HG03439 (cell line): ENCODE data around the gene PPP1R12C.
"Not testable (repeated sequence)": the region's sequence is repeated elsewhere in the genome, so short reads cannot be mapped to it uniquely, and the experiment has no call there.

Source experiments
- ATAC-seq: cut with Tn5 transposase; IDR thresholded peaks from one replicate; pipeline ENCODE4 v1.9.1; 2021; ENCODE audit warnings: mild to moderate bottlenecking, moderate library complexity; ENCODE audit not compliant: unreplicated experiment

PPP1R12C gene

DNA sequence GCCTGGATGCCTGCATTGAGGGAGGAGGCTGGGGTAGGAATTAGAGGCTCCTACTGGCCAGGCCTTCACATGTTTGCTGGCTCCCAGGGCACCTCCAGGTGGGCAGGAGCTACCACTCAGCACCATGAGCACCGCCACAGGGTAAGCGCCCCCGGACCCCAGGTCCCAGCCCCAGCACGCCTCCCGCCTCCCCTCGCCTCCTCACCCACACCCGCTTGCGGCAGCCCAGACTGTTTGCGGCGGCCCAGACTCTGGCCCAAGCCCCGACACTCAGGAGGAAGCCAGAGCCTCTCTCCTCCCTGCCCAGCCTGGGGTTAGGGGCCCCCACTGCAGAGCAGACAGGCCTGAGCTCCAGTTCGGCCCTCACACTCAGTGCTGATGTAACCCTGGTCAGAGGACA is 41.1 kb downstream of the PPP1R12C start:
- ATAC-seq, result no peak

DNA sequence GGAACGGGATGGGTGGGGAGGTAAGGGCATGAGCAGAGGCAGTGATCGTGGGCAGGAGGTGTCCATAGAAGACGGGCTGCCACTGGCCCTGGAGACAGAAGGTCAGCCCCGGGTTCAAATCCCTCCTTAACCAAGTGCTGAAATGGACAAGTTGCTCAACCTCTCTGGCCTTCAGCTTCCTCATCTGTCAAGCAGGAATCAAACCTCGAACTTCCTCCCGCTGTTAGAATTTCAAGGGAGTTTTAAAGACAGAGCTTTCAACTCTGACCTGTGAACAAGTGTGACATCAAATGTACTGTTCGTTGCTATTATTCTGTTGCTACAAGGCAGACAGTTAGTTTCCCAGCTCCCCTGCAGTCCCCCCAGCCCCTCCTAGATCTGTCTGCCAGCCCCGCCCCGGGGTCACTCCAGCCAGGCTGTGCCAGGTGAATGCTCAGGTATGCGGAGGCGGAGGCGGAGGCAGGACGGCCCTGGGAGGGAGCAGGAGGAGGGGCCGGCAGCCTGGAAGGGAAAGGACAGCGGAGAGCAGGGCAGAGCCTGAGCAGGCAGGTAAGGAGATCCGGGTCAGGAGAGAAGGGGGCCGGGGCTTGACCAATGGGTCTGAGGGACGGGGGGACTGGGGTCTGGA is 42.0 kb downstream of the PPP1R12C start, which contains the start of gene EPS8L1:
Gene EPS8L1 (plus strand): TSS at position 499 of the 628 bp plus-strand sequence. CDS start 576 bp downstream, outside the sequence.
- ATAC-seq, result no peak

DNA sequence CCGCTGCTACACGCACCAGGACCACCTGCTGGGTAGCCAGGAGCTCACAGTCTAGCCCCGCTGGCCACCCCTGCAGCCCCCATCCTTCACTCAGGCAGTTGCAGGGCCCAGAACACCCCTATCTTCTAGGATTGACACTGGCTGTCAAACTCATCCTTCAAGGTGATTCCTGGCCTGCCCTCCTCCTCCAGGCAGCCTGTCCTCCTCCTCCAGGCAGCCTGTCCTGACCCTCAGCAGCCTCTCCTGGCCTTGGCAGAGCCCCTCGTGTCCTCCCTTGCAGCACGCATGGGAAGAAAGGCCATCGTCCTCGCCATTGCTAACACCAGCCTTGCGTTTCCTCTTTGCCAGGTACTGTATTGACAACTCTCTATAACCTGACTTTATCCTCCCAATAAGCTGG is 45.5 kb downstream of the PPP1R12C start:
- ATAC-seq, result no peak

DNA sequence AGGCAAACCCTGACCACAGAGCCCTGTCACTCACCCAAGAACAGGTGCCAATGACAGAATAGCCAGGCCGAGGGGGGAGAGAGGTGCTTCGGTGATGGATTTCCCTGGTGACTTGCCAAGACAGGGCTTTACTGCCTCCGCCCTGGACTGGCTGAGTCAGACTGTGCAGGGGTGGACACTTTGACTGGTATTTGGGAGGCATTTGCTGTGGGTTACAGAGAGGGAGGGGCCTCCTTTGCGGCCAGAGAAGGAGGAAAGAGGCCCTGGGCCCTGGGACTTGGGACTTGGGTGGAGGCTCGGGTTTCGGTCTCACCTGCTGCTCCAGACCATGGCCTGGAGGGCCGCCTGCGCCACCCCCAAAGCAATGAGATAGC is 46.3 kb downstream of the PPP1R12C start:
- no peak for ATAC-seq

DNA sequence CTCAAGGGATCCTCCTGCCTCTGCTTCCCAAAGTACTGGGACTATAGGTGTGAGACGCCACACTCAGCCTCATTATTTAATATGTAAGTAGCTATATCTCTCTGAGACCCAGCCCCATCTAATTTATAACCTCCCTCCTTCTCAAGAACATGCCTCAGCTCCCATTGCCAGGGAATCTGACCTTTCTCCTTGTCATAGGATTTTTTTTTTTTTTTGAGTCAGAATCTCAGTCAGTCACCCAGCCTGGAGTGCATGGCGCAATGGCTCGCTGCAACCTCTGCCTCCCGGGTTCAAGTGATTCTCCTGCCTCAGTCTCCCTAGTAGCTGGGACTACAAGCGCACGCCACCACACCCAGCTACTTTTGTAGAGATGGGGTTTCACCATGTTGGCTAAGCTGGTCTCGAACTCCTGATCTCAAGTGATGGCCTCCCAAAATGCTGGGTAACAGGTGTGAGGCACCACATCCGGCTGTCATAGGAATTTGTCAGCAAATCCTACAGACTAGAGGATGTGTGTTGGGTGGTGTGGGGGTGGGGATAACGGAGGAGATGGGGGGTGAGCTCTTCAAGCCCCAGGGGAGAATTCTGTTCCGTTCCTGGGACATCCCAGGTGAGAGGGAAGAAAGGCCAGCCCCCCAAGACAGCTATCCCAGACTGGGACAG is 46.8 kb downstream of the PPP1R12C start:
- ATAC-seq, result no peak

DNA sequence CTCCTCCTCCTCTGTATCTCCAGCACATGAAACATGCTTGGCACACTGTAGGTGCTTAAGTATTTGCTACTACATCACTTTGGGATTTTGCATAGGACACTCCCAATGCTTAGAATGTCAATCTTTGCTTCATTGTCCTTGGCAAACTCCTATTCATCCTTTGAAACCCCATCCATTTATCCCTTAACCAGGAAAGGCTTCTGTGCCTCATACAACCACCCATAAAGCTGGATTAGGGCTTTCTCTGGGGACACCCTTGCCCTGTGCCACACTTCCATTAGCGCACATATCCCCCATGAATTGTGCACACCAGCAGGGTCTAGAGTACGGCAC is 47.6 kb downstream of the PPP1R12C start:
- no peak for ATAC-seq

DNA sequence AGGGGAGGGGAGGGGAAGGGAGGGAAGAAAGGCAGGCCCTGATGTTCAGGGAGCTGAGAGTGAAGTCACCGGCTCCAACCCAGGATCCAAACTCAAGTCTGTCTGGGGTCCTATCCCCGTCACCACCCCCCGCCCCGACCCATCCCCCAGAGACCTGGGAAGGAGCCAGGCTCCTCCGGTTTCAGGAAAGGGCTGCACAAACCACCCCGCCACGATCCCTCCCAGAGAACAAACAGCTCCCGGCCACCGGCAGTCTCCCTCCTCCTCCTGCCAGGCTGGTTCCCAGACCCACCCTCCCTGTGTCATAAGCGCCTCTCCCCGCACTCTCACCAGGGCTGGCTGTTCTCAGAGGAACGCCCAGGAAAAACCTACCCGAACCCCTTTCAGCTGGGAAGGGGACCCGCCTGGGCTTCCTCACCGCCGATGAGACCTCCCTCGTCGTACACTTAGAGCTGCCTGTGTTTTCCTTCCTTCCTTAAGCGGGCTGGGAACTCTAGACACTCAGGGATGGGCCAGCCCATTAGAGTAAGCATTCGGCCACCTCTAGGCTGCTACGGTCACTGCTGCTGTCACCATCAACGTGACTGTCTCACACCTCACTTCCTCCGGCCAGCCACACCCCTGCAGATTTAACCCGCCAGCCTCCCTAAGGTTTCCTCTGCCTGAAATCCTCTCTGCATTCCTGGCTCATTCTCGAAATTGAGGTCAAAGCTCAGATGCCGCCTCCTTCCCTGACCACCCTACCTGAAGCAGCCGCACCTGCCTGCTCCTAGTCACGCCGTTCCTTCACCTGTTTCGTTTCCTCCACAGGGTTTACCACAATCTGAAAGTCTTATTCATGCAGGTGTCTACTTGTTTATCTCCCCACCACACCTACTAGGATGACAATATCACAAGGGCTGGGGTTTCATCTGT is 48.2 kb downstream of the PPP1R12C start:
- ATAC-seq, result no peak

DNA sequence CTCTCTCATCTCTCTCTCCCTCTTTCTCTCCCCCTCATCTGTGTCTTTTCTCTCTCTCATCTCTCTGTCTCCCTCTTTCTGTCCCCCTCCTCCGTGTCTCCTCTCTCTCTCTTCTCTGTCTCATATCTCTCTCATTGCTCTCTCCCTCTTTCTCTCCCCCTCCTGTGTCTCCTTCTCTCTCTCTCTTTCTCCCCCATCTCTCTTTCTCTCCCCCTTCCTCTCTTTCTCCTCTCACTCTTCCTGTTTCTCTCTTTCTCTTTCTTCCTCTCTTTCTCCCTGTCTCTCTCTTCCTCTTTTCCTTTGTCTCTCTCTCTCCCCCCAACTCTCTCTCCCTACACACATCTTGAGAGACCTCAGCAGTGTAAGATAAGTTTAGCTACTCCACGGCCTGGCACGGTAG is 49.6 kb downstream of the PPP1R12C start:
- ATAC-seq, result no peak

DNA sequence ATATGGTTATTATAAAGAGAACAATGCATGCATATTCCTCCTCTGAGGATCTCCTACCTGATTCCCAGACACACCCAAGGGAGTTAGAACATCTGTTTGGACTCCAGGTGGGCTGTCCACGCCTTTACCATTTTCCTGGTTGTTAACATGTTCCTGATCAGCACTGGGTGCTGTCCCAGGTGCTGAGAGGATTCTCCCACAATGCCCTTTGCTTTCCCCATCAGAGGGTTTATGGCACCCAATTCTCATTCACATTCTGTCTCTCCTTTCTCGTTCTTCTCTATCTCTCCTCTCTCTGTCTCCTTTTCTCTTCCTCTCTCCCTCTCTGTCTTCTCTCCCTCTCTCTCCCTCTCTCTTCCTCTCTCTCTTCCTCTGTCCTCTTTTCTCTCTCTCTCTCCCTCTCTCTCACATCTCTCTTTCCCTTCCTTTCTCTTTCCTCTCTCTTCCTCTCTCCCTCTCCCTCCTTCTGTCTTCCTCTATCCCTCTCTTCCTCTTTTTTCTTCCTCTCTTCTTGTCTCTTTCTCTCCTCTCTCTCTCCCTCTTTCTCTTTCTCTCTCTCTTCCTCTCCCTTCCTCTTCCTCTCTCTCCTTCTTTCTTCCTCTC is 51.2 kb downstream of the PPP1R12C start:
- ATAC-seq, result no peak

DNA sequence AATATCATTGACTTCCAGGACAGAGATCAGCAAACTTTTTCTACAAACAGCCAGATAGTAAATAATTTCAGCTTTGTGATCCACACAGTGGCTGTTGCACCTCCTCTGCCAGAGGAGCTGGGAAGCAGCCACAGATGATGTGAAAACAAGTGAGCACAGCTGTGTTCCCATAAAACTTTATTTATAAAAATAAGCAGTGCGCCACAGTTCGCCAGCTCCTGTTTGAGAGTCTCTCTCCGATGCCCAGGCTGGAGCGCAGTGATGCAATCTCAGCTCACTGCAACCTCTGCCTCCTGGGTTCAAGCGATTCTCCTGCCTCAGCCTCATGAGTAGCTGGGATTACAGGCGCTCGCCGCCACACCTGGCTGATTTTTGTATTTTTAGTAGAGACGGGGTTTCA is 51.9 kb downstream of the PPP1R12C start:
- not testable (repeated sequence) for ATAC-seq

DNA sequence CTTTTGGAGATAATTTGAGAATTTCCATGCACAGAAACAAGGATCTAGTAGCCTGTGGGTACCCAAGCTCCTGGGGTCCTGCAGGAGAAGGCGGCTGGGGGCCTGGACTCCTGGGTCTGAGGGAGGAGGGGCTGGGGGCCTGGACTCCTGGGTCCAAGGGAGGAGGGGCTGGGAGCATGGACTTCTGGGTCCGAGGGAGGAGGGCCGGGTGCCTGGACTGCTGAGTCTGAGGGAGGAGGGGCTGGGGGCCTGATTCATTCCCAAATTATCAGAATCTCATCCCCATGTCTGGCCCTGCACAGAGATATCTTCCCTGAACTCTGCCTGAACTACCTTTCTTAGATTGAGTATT is 54.0 kb downstream of the PPP1R12C start:
- ATAC-seq, result no peak

DNA sequence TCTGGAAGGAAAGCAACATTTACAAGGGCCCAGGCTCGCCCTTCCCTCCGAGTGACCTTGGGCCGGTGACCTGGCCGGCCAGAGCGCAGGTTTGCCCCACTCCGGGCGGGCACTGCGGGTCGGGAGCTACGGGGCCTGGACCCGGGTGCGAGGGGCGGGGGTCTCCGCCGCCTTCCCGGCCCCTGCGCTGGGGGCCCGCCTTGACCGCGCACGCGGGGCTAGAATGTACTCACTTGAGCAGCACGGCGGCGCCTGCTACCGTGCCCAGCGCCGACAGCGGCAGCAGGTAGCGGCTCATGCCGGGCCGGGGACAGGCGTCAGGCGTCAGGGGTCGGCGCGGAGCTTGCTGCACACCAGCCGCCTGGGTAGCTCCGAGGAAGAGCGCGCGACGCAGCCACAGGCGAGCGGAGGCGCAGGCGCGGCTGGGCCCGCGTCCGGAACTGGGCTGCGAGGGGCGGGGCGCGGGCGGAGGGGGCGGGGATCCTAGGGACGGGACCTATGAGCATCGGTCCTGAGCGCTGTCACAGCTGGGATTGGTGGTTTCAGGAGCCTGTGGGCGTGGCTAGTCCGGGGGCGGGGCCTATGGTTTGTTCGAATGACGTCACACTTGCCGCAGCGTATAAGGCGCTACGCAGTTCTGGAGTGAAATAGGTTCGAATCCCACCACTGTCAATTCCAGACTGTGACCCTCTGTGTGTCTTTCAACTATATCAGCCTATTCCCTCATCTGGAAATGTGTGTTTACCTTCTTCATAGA is 54.5 kb downstream of the PPP1R12C start, which contains the start of gene RDH13:
Gene RDH13 (minus strand): TSS at position 414 of the 757 bp plus-strand sequence. CDS start 116 bp downstream, at position 298.
- ATAC-seq, result peak; percentile 86

DNA sequence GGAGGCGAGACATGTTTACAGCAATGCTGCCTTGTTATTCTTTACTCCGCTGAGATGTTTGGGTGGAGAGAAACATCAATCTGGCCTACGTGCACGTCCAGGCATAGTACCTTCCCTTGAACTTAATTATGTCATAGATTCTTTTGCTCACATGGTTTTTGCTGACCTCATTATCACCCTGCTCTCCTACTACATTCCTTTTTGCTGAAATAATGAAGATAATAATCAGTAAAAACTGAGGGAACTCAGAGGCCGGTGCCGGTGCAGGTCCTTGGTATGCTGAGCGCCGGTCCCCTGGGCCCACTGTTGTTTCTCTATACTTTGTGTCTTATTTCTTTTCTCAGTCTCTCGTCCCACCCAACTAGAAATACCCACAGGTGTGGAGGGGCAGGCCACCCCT is 57.1 kb downstream of the PPP1R12C start:
- ATAC-seq, result not testable (repeated sequence)

DNA sequence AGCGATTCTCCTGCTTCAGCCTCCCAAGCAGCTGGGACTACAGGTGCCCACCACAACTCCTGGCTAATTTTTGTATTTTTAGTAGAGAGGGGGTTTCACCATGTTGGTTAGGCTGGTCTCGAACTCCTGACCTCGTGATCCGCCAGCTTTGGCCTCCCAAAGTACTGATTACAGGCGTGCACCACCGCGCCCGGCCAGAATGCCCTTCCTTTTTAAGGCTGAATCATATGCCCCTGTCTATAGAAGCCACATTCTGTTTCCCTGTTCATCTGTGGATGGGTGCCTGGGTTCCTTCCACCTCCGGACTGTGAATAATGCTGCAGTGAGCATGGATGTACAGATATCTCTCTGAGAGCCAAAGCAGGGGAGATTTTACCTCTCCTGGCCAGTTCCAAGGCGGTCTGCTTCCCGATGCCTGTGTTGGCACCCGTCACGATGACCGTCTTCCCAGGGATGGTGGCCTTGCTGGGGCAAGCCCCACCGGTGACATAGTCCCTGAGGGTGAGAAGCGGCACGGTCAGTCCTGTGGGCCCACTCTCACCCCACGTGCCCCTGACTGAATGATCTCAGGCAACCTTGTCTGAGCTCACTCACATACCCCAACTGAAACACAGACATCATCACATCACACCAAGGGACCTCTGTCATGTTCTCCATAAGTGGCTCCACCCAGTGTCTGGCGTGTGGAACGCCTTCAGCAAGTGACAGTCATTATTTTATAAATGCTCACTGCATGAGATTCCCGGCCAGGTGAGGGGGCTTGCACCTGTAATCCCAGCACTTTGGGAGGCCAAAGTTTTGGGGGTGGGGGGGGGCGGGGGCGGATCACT is 58.4 kb downstream of the PPP1R12C start:
- ATAC-seq, result no peak

DNA sequence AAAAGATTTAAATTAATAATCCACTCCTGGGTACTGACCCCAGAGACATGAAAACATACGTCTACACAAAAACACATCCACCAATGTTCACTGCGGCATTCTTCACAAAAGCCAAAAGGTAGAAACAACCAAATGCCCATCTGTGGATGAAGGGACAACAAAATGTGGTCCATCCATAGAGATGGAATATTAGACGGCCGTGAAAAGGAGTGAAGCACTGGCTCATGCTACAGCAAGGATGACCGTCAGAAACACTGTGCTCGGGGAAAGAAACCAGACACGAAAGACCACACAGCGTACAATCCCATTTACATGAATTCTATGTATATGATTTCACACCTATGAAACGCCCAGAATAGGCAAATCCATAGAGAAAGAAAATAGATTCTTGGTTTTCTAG is 60.6 kb downstream of the PPP1R12C start:
- no peak for ATAC-seq

DNA sequence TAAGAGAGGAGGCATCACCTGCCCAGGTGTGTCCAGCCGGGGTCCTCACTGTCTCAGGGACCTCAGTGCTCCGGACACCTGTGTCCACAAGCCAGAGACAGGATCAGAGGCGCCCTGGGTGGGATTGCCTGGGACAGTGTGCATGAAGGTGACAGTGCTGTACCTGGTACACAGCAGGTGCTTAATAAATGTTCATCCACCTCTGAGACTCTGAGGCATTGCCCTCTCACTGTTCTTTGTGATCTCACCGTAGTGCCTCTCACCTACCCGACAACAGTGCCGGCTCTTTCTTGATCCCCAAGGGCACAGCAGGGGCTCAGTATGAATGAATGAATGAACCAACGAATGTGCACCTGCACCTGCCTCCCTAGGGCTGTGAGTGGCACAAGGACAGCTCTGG is 63.7 kb downstream of the PPP1R12C start:
- ATAC-seq, result no peak

DNA sequence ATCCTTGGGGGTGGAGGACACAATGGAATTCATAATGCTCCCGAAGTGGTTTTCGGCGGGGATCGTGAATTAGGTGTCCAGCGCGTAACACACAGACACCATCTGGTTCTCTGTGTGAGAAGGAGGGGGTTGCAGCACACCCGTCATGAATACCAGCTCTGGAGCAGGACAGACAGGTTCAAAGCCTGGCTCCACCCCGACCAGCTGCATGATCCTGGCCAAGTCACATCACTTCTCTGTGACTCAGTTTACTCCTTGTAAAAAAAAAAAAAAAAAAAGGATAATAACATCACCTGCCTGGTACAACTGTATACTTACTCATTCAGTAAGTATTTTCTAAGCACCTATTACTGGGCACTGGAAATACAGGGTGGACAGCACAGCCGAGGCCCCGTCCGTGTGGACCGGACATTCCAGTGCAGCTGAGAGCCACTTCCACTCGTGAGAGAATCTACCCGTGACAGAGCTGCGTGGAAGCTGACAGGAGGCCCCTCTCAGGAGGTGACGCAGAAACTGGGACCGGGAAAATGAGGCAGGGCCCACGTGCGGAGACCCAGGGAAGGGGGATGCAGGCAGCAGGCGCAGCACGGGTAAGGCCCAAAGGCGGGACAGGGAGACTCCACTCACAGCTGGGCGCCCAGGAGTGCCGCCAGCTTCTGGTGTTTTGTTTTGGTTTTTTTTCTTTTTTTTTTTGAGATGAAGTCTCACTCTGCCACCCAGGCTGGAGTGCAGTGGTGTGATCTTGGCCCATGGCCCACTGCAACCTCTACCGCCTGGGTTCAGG is 66.5 kb downstream of the PPP1R12C start:
- no peak for ATAC-seq

DNA sequence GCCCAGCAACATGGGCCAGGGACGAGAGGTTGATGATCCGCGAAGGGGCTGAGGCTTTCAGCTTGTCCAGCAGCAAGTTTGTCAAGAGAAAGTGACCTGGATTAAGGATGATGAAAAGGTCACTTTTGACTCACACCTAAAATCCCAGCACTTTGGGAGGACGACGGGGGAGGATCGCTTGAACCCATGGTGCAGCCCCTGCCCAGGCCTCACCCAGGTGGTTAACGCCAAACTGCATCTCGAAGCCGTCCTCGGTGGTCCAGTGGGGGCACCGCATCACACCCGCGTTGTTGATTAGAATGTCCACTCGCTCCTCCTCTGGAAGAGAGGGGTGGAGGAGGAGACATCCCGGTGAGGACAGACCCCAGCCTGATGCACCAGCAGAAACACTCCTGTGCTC is 69.0 kb downstream of the PPP1R12C start:
- ATAC-seq, result no peak

DNA sequence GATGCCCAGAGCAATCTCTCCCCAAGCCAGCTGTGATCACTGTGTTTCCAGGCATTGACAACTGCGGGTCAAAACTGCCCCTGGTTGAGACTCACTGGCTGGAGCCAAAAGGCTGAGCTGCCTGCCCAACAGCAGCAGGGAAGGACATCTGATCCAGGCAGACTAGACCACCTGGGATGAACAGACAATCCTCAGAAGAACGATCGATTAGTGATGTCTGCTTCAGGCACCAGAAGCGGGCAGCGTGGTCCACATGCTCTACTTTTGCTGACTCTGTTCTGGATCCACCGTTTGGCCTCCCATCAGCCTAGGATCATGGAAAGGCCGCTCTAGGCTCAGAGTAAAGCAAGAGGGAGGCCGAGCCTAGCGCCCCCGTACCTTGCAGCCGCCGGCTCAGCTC is 69.5 kb downstream of the PPP1R12C start:
- ATAC-seq, result no peak
